ENCODE measurements around the gene TRIM9. TPM values are rescaled to one million over a fixed set of nuclear protein-coding genes. Genes with fewer than 3 reads are reported as not detected.
"Not testable (repeated sequence)": the region's sequence is repeated elsewhere in the genome, so short reads cannot be mapped to it uniquely, and the experiment has no call there.

TRIM9 gene
- total and polyA plus RNA-seq, 4 donors = 0.08 to 1.3 (median 0.50) TPM

GRCh38 chr14:50961605-50962221, 133.2 kb downstream of the TRIM9 start:
- no peaks in the 10 kb centered on the region for H3K27me3 ChIP-seq (ENCODE audit: control insufficient read depth in 3 of 3, insufficient read depth in 3 of 3, low read length in 2 of 3)
- no peaks in the 10 kb centered on the region for H3K9me3 ChIP-seq (ENCODE audit: control insufficient read depth in 4 of 4, insufficient read depth in 3 of 4, low read length in 3 of 4)
- DNase-seq (peak; percentile 45 to 98 (median 97)), ATAC-seq (ENCODE audit: insufficient read depth, low FRiP score) (no peak)
- H3K27ac ChIP-seq (ENCODE audit: low read depth in 1 of 2, low read length in 1 of 2) = peak overlapping the region in 1 of 2 donors; percentile 63
- TF ChIP-seq CTCF (IDR thresholded peaks at IDR 0.05; ENCODE audit: control extremely low read depth, extremely low read depth) = no peak
- no peaks in the 10 kb centered on the region for H3K36me3 ChIP-seq (ENCODE audit: control insufficient read depth in 4 of 4, insufficient read depth in 4 of 4, low read length in 4 of 4)
- peaks cover 0 to 45% (median 14%) of the 10 kb centered on the region in 5 donors for H3K4me1 ChIP-seq (ENCODE audit: control insufficient read depth in 5 of 5, insufficient read depth in 5 of 5, low read length in 5 of 5)
- no peak overlapping the region for H3K9ac ChIP-seq (ENCODE audit: insufficient read depth in 1 of 2, low read length in 2 of 2)
- H3K4me3 ChIP-seq = no peak overlapping the region
- 15 to 28% methylated on average over 2 of the region's 2 CpGs for whole genome bisulfite sequencing, 2 donors

- TF ChIP-seq CTCF (IDR thresholded peaks at IDR 0.05; ENCODE audit: control extremely low read depth, extremely low read depth) = no peak
- Histone ChIP-seq H3K36me3 (ENCODE audit: control insufficient read depth in 4 of 4, insufficient read depth in 4 of 4, low read length in 4 of 4) (no peaks in the 10 kb centered on the region), H3K9ac (ENCODE audit: insufficient read depth in 1 of 2, low read length in 2 of 2) (no peak overlapping the region), H3K9me3 (ENCODE audit: control insufficient read depth in 4 of 4, insufficient read depth in 3 of 4, low read length in 3 of 4) (no peaks in the 10 kb centered on the region), H3K27me3 (ENCODE audit: control insufficient read depth in 3 of 3, insufficient read depth in 3 of 3, low read length in 2 of 3) (no peaks in the 10 kb centered on the region), H3K27ac (ENCODE audit: low read depth in 1 of 2, low read length in 1 of 2) (no peak overlapping the region), H3K4me1 (ENCODE audit: control insufficient read depth in 5 of 5, insufficient read depth in 5 of 5, low read length in 5 of 5) (peaks cover 0 to 24% (median 0%) of the 10 kb centered on the region in 5 donors), H3K4me3 (no peak overlapping the region)
- 47 to 59% methylated on average over 3 of the region's 3 CpGs for WGBS, 2 donors
- DNase-seq (no peak), ATAC-seq (ENCODE audit: insufficient read depth, low FRiP score) (no peak)
These were observed 137.6 kb downstream of the TRIM9 start for GRCh38 chr14:50957296-50957695.

GRCh38 chr14:50956421-50956820, 138.5 kb downstream of the TRIM9 start:
- not testable (repeated sequence) for H3K36me3 ChIP-seq (ENCODE audit: control insufficient read depth in 4 of 4, insufficient read depth in 4 of 4, low read length in 4 of 4); H3K4me3 ChIP-seq; H3K9ac ChIP-seq (ENCODE audit: insufficient read depth in 1 of 2, low read length in 2 of 2); H3K27me3 ChIP-seq (ENCODE audit: control insufficient read depth in 3 of 3, insufficient read depth in 3 of 3, low read length in 2 of 3); H3K9me3 ChIP-seq (ENCODE audit: control insufficient read depth in 4 of 4, insufficient read depth in 3 of 4, low read length in 3 of 4); DNase-seq; H3K27ac ChIP-seq (ENCODE audit: low read depth in 1 of 2, low read length in 1 of 2); ATAC-seq (ENCODE audit: insufficient read depth, low FRiP score)
- peaks cover 0 to 15% (median 0%) of the 10 kb centered on the region in 5 donors for H3K4me1 ChIP-seq (ENCODE audit: control insufficient read depth in 5 of 5, insufficient read depth in 5 of 5, low read length in 5 of 5)
- 94 to 95% methylated on average over 26 to 32 of the region's 32 CpGs for WGBS, 2 donors

- ATAC-seq (ENCODE audit: insufficient read depth, low FRiP score) (peak; percentile 86), DNase-seq (no peak)
- no peaks in the 10 kb centered on the region for H3K9me3 ChIP-seq (ENCODE audit: control insufficient read depth in 4 of 4, insufficient read depth in 3 of 4, low read length in 3 of 4)
- H3K4me3 ChIP-seq = no peak overlapping the region
- TF ChIP-seq CTCF (IDR thresholded peaks at IDR 0.05; ENCODE audit: control extremely low read depth, extremely low read depth) = peak; percentile 0
- H3K36me3 ChIP-seq (ENCODE audit: control insufficient read depth in 4 of 4, insufficient read depth in 4 of 4, low read length in 4 of 4) = no peaks in the 10 kb centered on the region
- 78 to 86% methylated on average over 5 of the region's 5 CpGs for WGBS, 2 donors
- H3K4me1 ChIP-seq (ENCODE audit: control insufficient read depth in 5 of 5, insufficient read depth in 5 of 5, low read length in 5 of 5) = peaks cover 0 to 7% (median 0%) of the 10 kb centered on the region in 5 donors
- peak overlapping the region in 1 of 2 donors; percentile 66 for H3K27ac ChIP-seq (ENCODE audit: low read depth in 1 of 2, low read length in 1 of 2)
- no peak overlapping the region for H3K9ac ChIP-seq (ENCODE audit: insufficient read depth in 1 of 2, low read length in 2 of 2)
- H3K27me3 ChIP-seq (ENCODE audit: control insufficient read depth in 3 of 3, insufficient read depth in 3 of 3, low read length in 2 of 3) = no peaks in the 10 kb centered on the region
These were observed 139.4 kb downstream of the TRIM9 start for GRCh38 chr14:50955373-50956043.
